A549 (cell line): ENCODE data around the gene SFT2D1. TPM values are rescaled to one million over a fixed set of nuclear protein-coding genes. Genes with fewer than 3 reads are reported as not detected.

Experiments used
- ATAC-seq, 2 experiments: fragments of 200-7000 bp in 1 of 2; fragments of >200 bp in 1 of 2; cut with Nextera tagmentation in 1 of 2; cut with Tn5 transposase in 1 of 2; 3 replicates each; pipeline versions ENCODE4 v1.8.0 to v1.9.1; 2018 to 2020; ENCODE audit warnings: mild to moderate bottlenecking in 1 of 2, moderate library complexity in 1 of 2
- CTCF ChIA-PET: fragments of 300-600 bp; sonication (Branson Sonifier 250); formaldehyde crosslinking; extraction: SDS; loops from one replicate; lab custom pipeline; 2021; ENCODE audit warnings: antibody characterized with exemption, inconsistent platforms; lab: Yijun Ruan, JAX
- POLR2A ChIA-PET: fragments of 350-600 bp; formaldehyde crosslinking; extraction: SDS; loops from one replicate; lab custom pipeline; 2021; ENCODE audit warnings: antibody characterized with exemption, inconsistent platforms; lab: Yijun Ruan, JAX
- DNase-seq, 2 experiments: peaks; one replicate each; pipeline versions ENCODE4 v3.0.0 to v3.0.0-alpha.2; 2011 to 2016; ENCODE audit warnings: low read depth in 1 of 2, low spot score in 1 of 2
- FAIRE-seq: peaks from 2 replicates; lab custom pipeline; 2011; peaks lifted over from hg19 to GRCh38; lab: Jason Lieb, UNC
- H3K27ac ChIP-seq, 2 experiments: fragments of >200 bp; sonication (Bioruptor Twin); formaldehyde crosslinking; 3 replicates each; pipeline ENCODE4 v1.5.1; 2016 to 2017
- H3K4me1 ChIP-seq: fragments of >200 bp; sonication (Bioruptor Twin); formaldehyde crosslinking; 3 replicates; pipeline ENCODE4 v1.6.1; 2016
- H3K4me2 ChIP-seq: fragments of >200 bp; sonication (Bioruptor Twin); formaldehyde crosslinking; 3 replicates; pipeline ENCODE4 v1.6.1; 2016
- H3K4me3 ChIP-seq: fragments of >200 bp; sonication (Bioruptor Twin); formaldehyde crosslinking; 3 replicates; pipeline ENCODE4 v1.5.1; 2016
- H3K9me3 ChIP-seq: fragments of >200 bp; sonication (Bioruptor Twin); formaldehyde crosslinking; 3 replicates; pipeline ENCODE4 v1.6.1; 2016
- EHF ChIP-seq: fragments of 250-450 bp; sonication (Bioruptor Pico); IDR thresholded peaks from 2 replicates; pipeline ENCODE4 v1.5.0; 2020; ENCODE audit warnings: mild to moderate bottlenecking
- EHMT2 ChIP-seq: fragments of 200-600 bp; sonication (generic); IDR thresholded peaks from 2 replicates; pipeline ENCODE4 v1.6.1; 2016; ENCODE audit warnings: antibody characterized with exemption, low read depth, mild to moderate bottlenecking, moderate library complexity
- EP300 ChIP-seq, 2 experiments: fragments of >200 bp; sonication (Bioruptor Twin); formaldehyde crosslinking; IDR thresholded peaks; 2 replicates in 1 of 2; 3 replicates in 1 of 2; pipeline ENCODE4 v1.6.1; 2016 to 2017
- FOSB ChIP-seq: fragments of 250-450 bp; sonication (Bioruptor Pico); IDR thresholded peaks from 2 replicates; pipeline ENCODE4 v1.5.0; 2020; ENCODE audit warnings: mild to moderate bottlenecking, moderate library complexity
- FOXS1 ChIP-seq: fragments of 250-450 bp; sonication (Bioruptor Pico); IDR thresholded peaks from 2 replicates; pipeline ENCODE4 v1.5.0; 2020; ENCODE audit warnings: mild to moderate bottlenecking, moderate library complexity
- GATA3 ChIP-seq: IDR thresholded peaks from 2 replicates; pipeline ENCODE4 v1.6.1; 2012; ENCODE audit warnings: borderline replicate concordance
- HDAC2 ChIP-seq: fragments of 200-600 bp; sonication (generic); IDR thresholded peaks from 2 replicates; pipeline ENCODE4 v1.6.1; 2016
- HOXB5 ChIP-seq: fragments of 250-450 bp; sonication (Bioruptor Pico); IDR thresholded peaks from 2 replicates; pipeline ENCODE4 v1.5.0; 2020; ENCODE audit warnings: mild to moderate bottlenecking, moderate library complexity
- JUNB ChIP-seq: fragments of >200 bp; sonication (Bioruptor Twin); formaldehyde crosslinking; IDR thresholded peaks from 2 replicates; pipeline ENCODE4 v1.6.1; 2016
- NFE2L2 ChIP-seq: fragments of 150-350 bp; conservative IDR thresholded peaks from 2 replicates; pipeline ENCODE4 v1.6.1; 2014; ENCODE audit warnings: low read length
- NPAS2 ChIP-seq: fragments of 250-450 bp; sonication (Bioruptor Pico); IDR thresholded peaks from 2 replicates; pipeline ENCODE4 v1.8.0; 2022; ENCODE audit warnings: mild to moderate bottlenecking, moderate library complexity, borderline replicate concordance
- PHF8 ChIP-seq: fragments of 200-600 bp; sonication (generic); IDR thresholded peaks from 2 replicates; pipeline ENCODE4 v1.6.1; 2016; ENCODE audit warnings: low read depth, mild to moderate bottlenecking, antibody characterized with exemption, moderate library complexity, borderline replicate concordance
- POLR2AphosphoS2 ChIP-seq: conservative IDR thresholded peaks from 2 replicates; pipeline ENCODE4 v1.6.1; 2012; ENCODE audit warnings: low read length, improper control_type of control experiment, inconsistent platforms
- RFX5 ChIP-seq: fragments of 450-650 bp; IDR thresholded peaks from 2 replicates; pipeline ENCODE4 v1.7.1; 2014; ENCODE audit warnings: antibody characterized with exemption, mild to moderate bottlenecking, moderate library complexity
- RNF2 ChIP-seq: fragments of 200-600 bp; sonication (generic); IDR thresholded peaks from 2 replicates; pipeline ENCODE4 v1.6.1; 2016; ENCODE audit warnings: low read depth, mild to moderate bottlenecking, antibody characterized with exemption, moderate library complexity, borderline replicate concordance
- SMC3 ChIP-seq: fragments of >200 bp; sonication (Bioruptor Twin); formaldehyde crosslinking; IDR thresholded peaks from 3 replicates; pipeline ENCODE4 v1.6.1; 2018; ENCODE audit warnings: inconsistent platforms
- SREBF2 ChIP-seq: fragments of 450-650 bp; IDR thresholded peaks from 2 replicates; pipeline ENCODE4 v1.6.1; 2014; ENCODE audit warnings: mild to moderate bottlenecking, moderate library complexity
- TP53 ChIP-seq: fragments of 250-450 bp; sonication (Bioruptor Pico); IDR thresholded peaks from 2 replicates; pipeline ENCODE4 v1.5.0; 2021; ENCODE audit warnings: mild to moderate bottlenecking, moderate library complexity
- ZC3H11A ChIP-seq: fragments of 450-650 bp; IDR thresholded peaks from 2 replicates; pipeline ENCODE4 v1.6.1; 2014; ENCODE audit warnings: antibody characterized with exemption, mild to moderate bottlenecking
- WGBS: methylation state at CpG from one replicate; pipeline ENCODE4 v1.1.6; 2017; ENCODE audit errors: missing lambda C conversion rate; 5-methylcytosine and 5-hydroxymethylcytosine counted together
- polyA plus RNA-seq, 4 experiments: library from polyadenylated mRNA; depleted of rRNA in 3 of 4; stranded (reverse); fragments of >200 nt; fragmentation: RNase III in 1 of 4; extraction: RNeasy Plus Mini Kit Qiagen cat#74134 plus additional on column Dnase treatment in 1 of 4; gene quantifications; 2 replicates in 3 of 4; 3 replicates in 1 of 4; pipeline ENCODE4 v1.2.3, GENCODE V29; 2011 to 2017
- TF ChIP-seq, protein P1 (sequence below): fragments of 250-450 bp; sonication (Bioruptor Pico); IDR thresholded peaks from 2 replicates; pipeline ENCODE4 v1.5.0; 2020; ENCODE audit warnings: low read depth, mild to moderate bottlenecking, moderate library complexity
- TF ChIP-seq, protein P2 (sequence below): fragments of >200 bp; sonication (Bioruptor Twin); formaldehyde crosslinking; IDR thresholded peaks from 3 replicates; pipeline ENCODE4 v1.5.1; 2016
- TF ChIP-seq, protein P3 (sequence below): IDR thresholded peaks from 2 replicates; pipeline ENCODE4 v1.6.1; 2012
- TF ChIP-seq, protein P4 (sequence below): fragments of >200 bp; sonication (Bioruptor Twin); formaldehyde crosslinking; IDR thresholded peaks from 3 replicates; pipeline ENCODE4 v1.6.1; 2016

Gene SFT2D1
- polyA plus RNA-seq, 2 of the 4 experiments (the other 2 are of a cell fraction), result 48.1 to 74.4 TPM

DNA sequence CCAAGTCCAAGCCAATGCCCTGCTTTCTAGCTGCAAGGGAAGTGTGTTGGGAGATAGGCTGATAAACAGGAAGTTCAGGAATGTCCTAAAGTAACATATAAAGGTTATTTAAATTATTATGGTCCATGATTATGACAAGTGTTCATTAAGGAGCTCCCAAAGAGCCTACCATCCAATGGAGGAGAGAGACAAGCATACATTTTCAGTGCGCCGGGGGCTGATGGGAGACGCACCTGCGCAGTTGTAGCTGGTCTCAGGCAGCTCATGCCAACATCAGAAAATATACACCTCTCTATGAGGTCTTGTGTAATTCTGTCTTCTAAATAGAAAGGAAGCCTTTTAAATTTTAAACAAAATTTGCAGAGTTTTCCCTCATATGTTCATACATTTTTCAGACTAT is 12.6 kb upstream of the SFT2D1 start:
- H3K4me2 ChIP-seq, result no peak overlapping the region
- no peak for TF ChIP-seq JUNB
- TF ChIP-seq, protein P1, sequence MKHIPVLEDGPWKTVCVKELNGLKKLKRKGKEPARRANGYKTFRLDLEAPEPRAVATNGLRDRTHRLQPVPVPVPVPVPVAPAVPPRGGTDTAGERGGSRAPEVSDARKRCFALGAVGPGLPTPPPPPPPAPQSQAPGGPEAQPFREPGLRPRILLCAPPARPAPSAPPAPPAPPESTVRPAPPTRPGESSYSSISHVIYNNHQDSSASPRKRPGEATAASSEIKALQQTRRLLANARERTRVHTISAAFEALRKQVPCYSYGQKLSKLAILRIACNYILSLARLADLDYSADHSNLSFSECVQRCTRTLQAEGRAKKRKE (CRISPR knock-in tag), result no peak
- no peak for TF ChIP-seq TP53 (CRISPR knock-in tag)
- FAIRE-seq, result no peak
- H3K27ac ChIP-seq, result no peak overlapping the region
- no peak for DNase-seq
- no peaks in the 10 kb centered on the region for H3K4me1 ChIP-seq
- no peak overlapping the region for H3K4me3 ChIP-seq
- 0 out of 3 replicates have a peak, but pooled peaks cover 5% of the 10 kb centered on the region for H3K9me3 ChIP-seq
- CTCF ChIA-PET, result no interaction called here
- 74% methylated on average over 4 of the region's 4 CpGs for WGBS
- POLR2A ChIA-PET, result no interaction called here
- no peak for ATAC-seq

DNA sequence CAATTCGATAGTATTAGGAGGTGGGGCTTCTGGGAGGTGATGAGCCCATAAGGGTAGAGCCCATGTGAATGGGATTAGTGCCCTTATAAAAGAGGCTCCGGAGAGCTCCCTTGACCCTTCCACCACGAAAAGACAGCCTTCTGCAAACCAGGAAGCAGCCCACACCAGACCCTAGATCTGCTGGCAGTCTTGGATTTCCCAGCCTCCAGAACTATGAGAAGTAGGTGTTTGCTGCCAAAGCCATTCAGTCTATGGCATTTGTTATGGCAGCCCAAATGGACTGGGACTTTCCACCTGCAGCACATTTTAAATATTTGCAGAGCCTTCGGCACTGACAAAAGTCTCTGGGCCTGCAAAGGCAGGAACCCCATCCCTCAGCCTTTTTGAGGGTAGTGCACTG is 11.8 kb upstream of the SFT2D1 start:
- Histone ChIP-seq H3K27ac (no peak overlapping the region), H3K4me3 (no peak overlapping the region), H3K9me3 (0 out of 3 replicates have a peak, but pooled peaks cover 5% of the 10 kb centered on the region), H3K4me1 (no peaks in the 10 kb centered on the region), H3K4me2 (no peak overlapping the region)
- CTCF ChIA-PET, result no interaction called here
- 7% methylated on average over 4 of the region's 4 CpGs for WGBS
- TF ChIP-seq HDAC2, result no peak
- TF ChIP-seq EHF (CRISPR knock-in tag), result no peak
- TF ChIP-seq HOXB5, result no peak
- TF ChIP-seq PHF8, result no peak
- TF ChIP-seq, protein P2, sequence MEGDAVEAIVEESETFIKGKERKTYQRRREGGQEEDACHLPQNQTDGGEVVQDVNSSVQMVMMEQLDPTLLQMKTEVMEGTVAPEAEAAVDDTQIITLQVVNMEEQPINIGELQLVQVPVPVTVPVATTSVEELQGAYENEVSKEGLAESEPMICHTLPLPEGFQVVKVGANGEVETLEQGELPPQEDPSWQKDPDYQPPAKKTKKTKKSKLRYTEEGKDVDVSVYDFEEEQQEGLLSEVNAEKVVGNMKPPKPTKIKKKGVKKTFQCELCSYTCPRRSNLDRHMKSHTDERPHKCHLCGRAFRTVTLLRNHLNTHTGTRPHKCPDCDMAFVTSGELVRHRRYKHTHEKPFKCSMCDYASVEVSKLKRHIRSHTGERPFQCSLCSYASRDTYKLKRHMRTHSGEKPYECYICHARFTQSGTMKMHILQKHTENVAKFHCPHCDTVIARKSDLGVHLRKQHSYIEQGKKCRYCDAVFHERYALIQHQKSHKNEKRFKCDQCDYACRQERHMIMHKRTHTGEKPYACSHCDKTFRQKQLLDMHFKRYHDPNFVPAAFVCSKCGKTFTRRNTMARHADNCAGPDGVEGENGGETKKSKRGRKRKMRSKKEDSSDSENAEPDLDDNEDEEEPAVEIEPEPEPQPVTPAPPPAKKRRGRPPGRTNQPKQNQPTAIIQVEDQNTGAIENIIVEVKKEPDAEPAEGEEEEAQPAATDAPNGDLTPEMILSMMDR, result no peak
- no peak for TF ChIP-seq ZC3H11A
- no peak for TF ChIP-seq NFE2L2
- no peak for TF ChIP-seq RFX5
- TF ChIP-seq NPAS2, result no peak
- TF ChIP-seq, protein P3, sequence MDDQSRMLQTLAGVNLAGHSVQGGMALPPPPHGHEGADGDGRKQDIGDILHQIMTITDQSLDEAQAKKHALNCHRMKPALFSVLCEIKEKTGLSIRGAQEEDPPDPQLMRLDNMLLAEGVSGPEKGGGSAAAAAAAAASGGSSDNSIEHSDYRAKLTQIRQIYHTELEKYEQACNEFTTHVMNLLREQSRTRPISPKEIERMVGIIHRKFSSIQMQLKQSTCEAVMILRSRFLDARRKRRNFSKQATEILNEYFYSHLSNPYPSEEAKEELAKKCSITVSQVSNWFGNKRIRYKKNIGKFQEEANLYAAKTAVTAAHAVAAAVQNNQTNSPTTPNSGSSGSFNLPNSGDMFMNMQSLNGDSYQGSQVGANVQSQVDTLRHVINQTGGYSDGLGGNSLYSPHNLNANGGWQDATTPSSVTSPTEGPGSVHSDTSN, result no peak
- TF ChIP-seq RNF2, result no peak
- TF ChIP-seq EP300 (IDR thresholded peaks at IDR 0.05), result no peak
- no peak for DNase-seq
- POLR2A ChIA-PET, result no interaction called here
- no peak for FAIRE-seq
- ATAC-seq, result no peak

DNA sequence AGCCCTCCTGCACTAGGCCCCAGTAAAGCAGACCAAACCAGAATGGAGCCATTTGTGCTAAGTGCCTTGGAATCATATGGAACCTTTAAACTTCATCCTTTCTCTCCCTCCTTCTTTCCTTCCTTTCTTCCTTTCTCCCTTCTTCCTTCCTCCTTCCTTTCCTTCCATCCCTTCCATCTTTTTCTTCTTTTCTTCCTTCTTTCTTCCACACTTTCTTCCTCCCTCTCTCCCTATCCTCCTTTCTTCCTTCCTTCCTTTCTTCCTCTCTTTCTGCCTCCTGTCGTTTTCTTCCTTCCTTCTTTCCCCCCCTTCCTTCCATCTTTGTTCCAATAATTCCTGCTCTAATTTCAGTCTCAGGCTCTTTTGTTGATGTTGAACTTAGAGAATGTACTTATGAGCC is 11.2 kb upstream of the SFT2D1 start:
- WGBS, result 0% methylated on average over 1 of the region's 1 CpG
- ChIA-PET CTCF (no interaction called here), POLR2A (no interaction called here)
- no peak for FAIRE-seq
- Histone ChIP-seq H3K4me2 (no peak overlapping the region), H3K4me1 (no peaks in the 10 kb centered on the region), H3K27ac (no peak overlapping the region), H3K9me3 (0 out of 3 replicates have a peak, but pooled peaks cover 5% of the 10 kb centered on the region), H3K4me3 (no peak overlapping the region)
- DNase-seq, result no peak
- ATAC-seq, result no peak
- TF ChIP-seq, protein P1 (CRISPR knock-in tag), result no peak
- TF ChIP-seq, protein P4, sequence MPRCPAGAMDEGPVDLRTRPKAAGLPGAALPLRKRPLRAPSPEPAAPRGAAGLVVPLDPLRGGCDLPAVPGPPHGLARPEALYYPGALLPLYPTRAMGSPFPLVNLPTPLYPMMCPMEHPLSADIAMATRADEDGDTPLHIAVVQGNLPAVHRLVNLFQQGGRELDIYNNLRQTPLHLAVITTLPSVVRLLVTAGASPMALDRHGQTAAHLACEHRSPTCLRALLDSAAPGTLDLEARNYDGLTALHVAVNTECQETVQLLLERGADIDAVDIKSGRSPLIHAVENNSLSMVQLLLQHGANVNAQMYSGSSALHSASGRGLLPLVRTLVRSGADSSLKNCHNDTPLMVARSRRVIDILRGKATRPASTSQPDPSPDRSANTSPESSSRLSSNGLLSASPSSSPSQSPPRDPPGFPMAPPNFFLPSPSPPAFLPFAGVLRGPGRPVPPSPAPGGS, result no peak
- TF ChIP-seq EP300 (IDR thresholded peaks at IDR 0.05) (no peak), SMC3 (no peak), GATA3 (no peak), SREBF2 (no peak), FOXS1 (CRISPR knock-in tag) (no peak), JUNB (no peak), RFX5 (no peak), FOSB (CRISPR knock-in tag) (no peak), EHMT2 (no peak), EHF (CRISPR knock-in tag) (no peak), PHF8 (no peak), POLR2AphosphoS2 (no peak)
- TF ChIP-seq, protein P2, result no peak
- TF ChIP-seq, protein P3, result no peak
